IPS DF 6.9 (cell line): ENCODE results near the gene MCC.

Source experiments
- DNase-seq: peaks from one replicate; pipeline ENCODE4 v3.0.0-alpha.2; 2013; ENCODE audit warnings: low read depth, low spot score
- H3K27ac ChIP-seq: one replicate; pipeline ENCODE4 v1.5.1; 2013; ENCODE audit warnings: low read length, control low read depth
- H3K27me3 ChIP-seq: 2 replicates; pipeline ENCODE4 v1.6.1; 2013; ENCODE audit warnings: mild to moderate bottlenecking, low read length; ENCODE audit not compliant: control insufficient read depth, insufficient read depth
- H3K36me3 ChIP-seq: 2 replicates; pipeline ENCODE4 v1.6.1; 2013; ENCODE audit warnings: low read length; ENCODE audit not compliant: control insufficient read depth, insufficient read depth
- H3K4me1 ChIP-seq: 2 replicates; pipeline ENCODE4 v1.6.1; 2013; ENCODE audit warnings: low read length; ENCODE audit not compliant: control insufficient read depth, insufficient read depth
- H3K4me3 ChIP-seq: 2 replicates; pipeline ENCODE4 v1.5.1; 2013; ENCODE audit warnings: mild to moderate bottlenecking, low read length
- H3K9me3 ChIP-seq: 2 replicates; pipeline ENCODE4 v1.6.1; 2013; ENCODE audit warnings: low read length, inconsistent platforms; ENCODE audit not compliant: control insufficient read depth, insufficient read depth
- WGBS: extraction: QIAGEN DNeasy Blood & Tissue Kit; methylation state at CpG from one replicate; pipeline ENCODE4 v1.1.7; 2013; ENCODE audit warnings: mixed read lengths, missing lambda C conversion rate; ENCODE audit not compliant: insufficient read length, insufficient coverage; 5-methylcytosine and 5-hydroxymethylcytosine counted together

Gene MCC

DNA sequence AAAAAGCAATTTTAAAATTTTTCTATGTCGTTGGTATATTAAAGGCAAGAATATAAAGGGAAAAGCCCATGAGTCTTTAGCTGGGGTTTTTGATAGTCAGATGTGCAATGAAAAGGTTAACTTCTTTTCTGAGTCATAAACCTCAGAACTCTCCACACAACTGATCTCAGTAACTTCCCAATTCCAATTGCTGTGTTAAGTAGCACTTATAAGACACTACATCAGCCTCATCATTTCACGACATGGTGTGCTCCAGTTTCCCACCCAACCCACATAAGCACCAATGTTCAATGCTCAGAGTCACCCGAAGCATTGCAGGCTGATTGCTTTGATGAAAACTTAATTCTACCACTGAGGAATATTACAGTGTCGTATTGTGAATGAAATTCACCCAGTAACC, 209.3 kb downstream of the MCC start:
- Histone ChIP-seq H3K27ac (no peak overlapping the region), H3K27me3 (no peaks in the 10 kb centered on the region), H3K36me3 (no peaks in the 10 kb centered on the region), H3K4me1 (no peaks in the 10 kb centered on the region), H3K4me3 (no peak overlapping the region), H3K9me3 (no peaks in the 10 kb centered on the region)
- WGBS: no CpG with 5 or more reads among the region's 4 CpGs
- no peak for DNase-seq

- Histone ChIP-seq H3K27me3 (no peaks in the 10 kb centered on the region), H3K9me3 (no peaks in the 10 kb centered on the region), H3K36me3 (no peaks in the 10 kb centered on the region), H3K27ac (no peak overlapping the region), H3K4me1 (no peaks in the 10 kb centered on the region), H3K4me3 (no peak overlapping the region)
- no peak for DNase-seq
- WGBS: no CpG with 5 or more reads among the region's 8 CpGs
Observed at GRCh38 chr5:113276493-113276892, 211.8 kb downstream of the MCC start.

DNA sequence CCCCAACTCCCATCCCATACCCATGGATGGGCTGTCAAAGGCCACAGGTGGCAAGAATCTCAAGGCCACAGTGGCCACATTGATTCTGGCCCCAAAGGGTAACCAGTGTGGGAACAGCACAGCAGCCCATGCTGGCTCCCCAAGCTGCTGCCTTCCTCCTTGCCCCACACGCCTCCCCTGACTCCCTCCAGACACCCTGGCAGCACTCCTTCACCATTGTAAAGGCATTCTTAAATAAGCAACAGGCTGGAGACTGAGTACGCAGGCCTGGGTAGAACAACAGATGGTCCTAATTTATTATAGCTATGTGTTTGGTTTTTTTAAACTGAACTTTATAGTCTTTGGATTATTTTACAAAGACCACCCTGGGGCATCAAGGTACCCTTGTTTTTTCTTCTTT, 212.3 kb downstream of the MCC start:
- Histone ChIP-seq H3K4me1 (peaks cover 2% of the 10 kb centered on the region; the same call in 1 of the 2 replicates), H3K27me3 (no peaks in the 10 kb centered on the region), H3K9me3 (no peaks in the 10 kb centered on the region), H3K4me3 (no peak overlapping the region), H3K27ac (no peak overlapping the region), H3K36me3 (no peaks in the 10 kb centered on the region)
- DNase-seq: no peak
- no CpG with 5 or more reads among the region's 2 CpGs for WGBS

GRCh38 chr5:113274836-113275414, 213.3 kb downstream of the MCC start:
- no peak for DNase-seq
- H3K27ac ChIP-seq: no peak overlapping the region
- H3K27me3 ChIP-seq: no peaks in the 10 kb centered on the region
- no CpG with 5 or more reads among the region's 3 CpGs for WGBS
- no peaks in the 10 kb centered on the region for H3K9me3 ChIP-seq
- no peaks in the 10 kb centered on the region for H3K36me3 ChIP-seq
- H3K4me3 ChIP-seq: no peak overlapping the region
- H3K4me1 ChIP-seq: peaks cover 3% of the 10 kb centered on the region; the same call in 1 of the 2 replicates

DNA sequence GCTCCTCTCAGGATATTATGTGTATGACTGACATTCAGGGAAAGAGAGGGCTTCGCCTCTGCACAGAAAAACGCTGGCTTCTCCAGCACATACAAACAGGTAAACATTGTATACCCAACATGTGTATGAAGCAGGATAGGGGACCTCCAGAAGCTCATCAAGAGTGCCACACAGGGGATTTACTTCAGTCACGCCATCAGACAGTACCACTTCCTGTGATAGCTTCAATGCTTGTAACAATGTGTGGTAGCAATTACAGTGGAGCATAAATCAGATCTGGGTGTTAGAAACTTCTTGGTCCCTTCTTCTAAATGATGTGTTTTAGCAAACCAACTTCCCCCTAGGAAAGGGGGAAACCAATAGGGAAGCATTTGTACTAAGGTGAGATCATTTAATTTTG, 214.3 kb downstream of the MCC start:
- no peaks in the 10 kb centered on the region for H3K27me3 ChIP-seq
- H3K9me3 ChIP-seq: no peaks in the 10 kb centered on the region
- H3K36me3 ChIP-seq: no peaks in the 10 kb centered on the region
- no peak for DNase-seq
- H3K4me3 ChIP-seq: no peak overlapping the region
- no CpG with 5 or more reads among the region's 3 CpGs for WGBS
- peaks cover 7% of the 10 kb centered on the region; the same call in 1 of the 2 replicates for H3K4me1 ChIP-seq
- H3K27ac ChIP-seq: no peak overlapping the region

DNA sequence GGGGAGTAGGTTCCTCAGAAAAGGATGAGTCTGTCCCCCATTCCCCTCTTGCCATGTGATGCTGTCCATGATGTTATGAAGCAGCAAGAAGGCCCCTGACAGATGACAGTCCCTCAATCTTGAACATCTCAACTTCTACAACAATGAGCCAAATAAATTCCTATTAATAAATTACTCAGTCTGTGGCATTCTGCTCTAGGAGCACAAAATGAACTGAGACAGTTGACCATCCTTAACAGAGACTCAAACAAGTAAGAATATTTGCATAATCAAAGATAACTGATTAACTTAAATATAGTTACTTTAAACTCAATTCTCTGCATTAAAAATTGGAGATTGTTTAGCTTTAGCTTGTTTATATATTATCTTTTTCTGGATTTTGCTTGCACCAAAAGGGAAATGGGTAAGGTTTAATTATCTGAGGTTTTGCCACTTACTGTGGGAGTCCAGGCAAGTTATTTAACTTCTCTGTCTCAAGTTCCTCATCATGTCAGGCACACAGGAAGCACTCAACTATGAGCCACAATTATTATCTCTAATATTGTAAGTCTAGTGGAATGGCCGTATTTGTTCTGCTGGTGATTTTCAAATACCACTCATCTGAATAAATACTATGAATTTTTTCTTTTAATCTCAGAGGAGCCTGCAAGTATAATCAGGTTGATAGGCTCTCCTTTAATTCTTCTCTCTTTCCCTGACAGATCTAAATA, 216.4 kb downstream of the MCC start:
- peaks cover 7% of the 10 kb centered on the region; the same call in 1 of the 2 replicates for H3K4me1 ChIP-seq

GRCh38 chr5:113271015-113271414, 217.2 kb downstream of the MCC start:
- H3K9me3 ChIP-seq: no peaks in the 10 kb centered on the region
- no peak for DNase-seq
- peaks cover 7% of the 10 kb centered on the region; the same call in 1 of the 2 replicates for H3K4me1 ChIP-seq
- no peak overlapping the region for H3K4me3 ChIP-seq
- H3K27ac ChIP-seq: no peak overlapping the region
- no peaks in the 10 kb centered on the region for H3K27me3 ChIP-seq
- WGBS: no CpG with 5 or more reads among the region's 2 CpGs
- no peaks in the 10 kb centered on the region for H3K36me3 ChIP-seq

More for the DNA sequence above, 216.4 kb downstream of the MCC start:
- DNase-seq: no peak
- no peak overlapping the region for H3K27ac ChIP-seq
- H3K36me3 ChIP-seq: no peaks in the 10 kb centered on the region
- H3K27me3 ChIP-seq: no peaks in the 10 kb centered on the region
- H3K9me3 ChIP-seq: no peaks in the 10 kb centered on the region
- H3K4me3 ChIP-seq: no peak overlapping the region
- WGBS: no CpG with 5 or more reads among the region's 1 CpG

DNA sequence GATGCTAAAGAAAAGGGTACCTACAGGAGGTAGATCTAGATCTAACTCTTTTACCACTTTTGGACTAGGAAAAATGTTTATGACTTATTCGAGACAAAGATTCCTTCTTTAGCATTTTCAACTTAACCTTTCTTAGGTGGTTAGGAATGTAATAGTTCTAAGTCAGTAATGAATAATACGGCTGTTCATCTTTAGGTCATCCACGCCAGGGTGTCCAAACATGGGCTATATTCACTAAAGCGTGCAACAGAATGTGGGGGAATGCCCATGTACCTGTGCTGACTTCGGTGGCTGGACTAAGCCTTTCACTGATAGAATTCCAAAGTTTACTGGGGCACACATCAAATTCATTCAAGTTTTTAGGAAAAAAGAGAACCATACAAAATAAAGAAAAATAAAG, 218.2 kb downstream of the MCC start:
- Histone ChIP-seq H3K36me3 (no peaks in the 10 kb centered on the region), H3K27me3 (no peaks in the 10 kb centered on the region), H3K27ac (no peak overlapping the region), H3K4me1 (peaks cover 10% of the 10 kb centered on the region; the same call in 1 of the 2 replicates), H3K9me3 (no peaks in the 10 kb centered on the region), H3K4me3 (no peak overlapping the region)
- WGBS: no CpG with 5 or more reads among the region's 5 CpGs
- DNase-seq: no peak

GRCh38 chr5:113269023-113269997, 218.9 kb downstream of the MCC start:
- WGBS: no CpG with 5 or more reads among the region's 4 CpGs
- H3K4me1 ChIP-seq: peaks cover 10% of the 10 kb centered on the region; the same call in 1 of the 2 replicates
- H3K36me3 ChIP-seq: no peaks in the 10 kb centered on the region
- H3K4me3 ChIP-seq: no peak overlapping the region
- DNase-seq: no peak
- no peaks in the 10 kb centered on the region for H3K9me3 ChIP-seq
- no peaks in the 10 kb centered on the region for H3K27me3 ChIP-seq
- H3K27ac ChIP-seq: no peak overlapping the region

- no peaks in the 10 kb centered on the region for H3K36me3 ChIP-seq
- no peak overlapping the region for H3K4me3 ChIP-seq
- no peak overlapping the region for H3K27ac ChIP-seq
- H3K4me1 ChIP-seq: peaks cover 10% of the 10 kb centered on the region; the same call in 1 of the 2 replicates
- DNase-seq: no peak
- H3K27me3 ChIP-seq: no peaks in the 10 kb centered on the region
- H3K9me3 ChIP-seq: no peaks in the 10 kb centered on the region
- no CpG with 5 or more reads among the region's 4 CpGs for WGBS
Observed at GRCh38 chr5:113268232-113268631, 220.0 kb downstream of the MCC start.
